Fibroblast of upper back skin (primary cell): Measurements from ENCODE around the gene PRDX1.
"Not testable (repeated sequence)": the region's sequence is repeated elsewhere in the genome, so short reads cannot be mapped to it uniquely, and the experiment has no call there.

Experiments used
- DNase-seq: peaks from one replicate; pipeline ENCODE4 v3.0.0-alpha.2; 2013

Gene PRDX1

DNA sequence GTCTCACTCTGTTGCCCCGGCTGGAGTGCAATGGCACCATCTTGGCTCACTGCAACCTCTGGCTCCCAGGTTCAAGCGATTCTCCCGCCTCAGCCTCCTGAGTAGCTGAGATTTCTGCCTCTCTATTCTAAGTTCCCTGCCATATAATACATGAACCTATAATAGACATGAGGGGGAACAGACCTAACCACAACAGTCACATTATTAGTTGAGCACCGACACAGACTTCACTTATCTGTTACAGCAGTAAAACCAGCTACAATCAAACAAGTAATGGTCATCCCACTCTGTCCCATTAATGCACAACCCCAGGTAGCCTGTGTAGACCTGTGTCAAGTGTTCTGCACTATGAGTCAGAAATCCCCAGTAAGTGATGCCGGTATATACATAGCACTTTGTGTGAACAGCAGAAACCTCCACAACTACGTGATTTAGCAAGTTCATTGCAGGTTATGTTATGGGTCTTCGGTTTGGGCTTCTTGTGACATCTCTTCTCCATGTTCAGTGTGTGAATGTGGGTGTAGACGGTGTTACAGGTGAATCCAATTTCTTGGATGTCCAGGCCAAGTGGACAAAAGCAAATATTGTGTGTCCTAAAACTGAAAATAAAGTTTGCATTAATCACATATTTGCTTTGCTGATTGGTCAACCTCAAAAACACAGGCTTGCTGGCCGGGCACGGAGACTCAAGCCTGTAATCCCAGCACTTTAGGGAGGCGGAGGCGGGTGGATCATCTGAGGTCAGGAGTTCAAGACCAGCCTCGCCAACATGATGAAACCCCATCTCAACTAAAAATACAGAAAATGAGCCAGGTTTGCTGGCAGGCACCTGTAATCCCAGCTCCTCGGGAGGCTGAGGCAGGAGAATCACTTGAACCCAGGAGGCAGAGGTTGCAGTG is 18.0 kb downstream of the PRDX1 start:
- no peak for DNase-seq

DNA sequence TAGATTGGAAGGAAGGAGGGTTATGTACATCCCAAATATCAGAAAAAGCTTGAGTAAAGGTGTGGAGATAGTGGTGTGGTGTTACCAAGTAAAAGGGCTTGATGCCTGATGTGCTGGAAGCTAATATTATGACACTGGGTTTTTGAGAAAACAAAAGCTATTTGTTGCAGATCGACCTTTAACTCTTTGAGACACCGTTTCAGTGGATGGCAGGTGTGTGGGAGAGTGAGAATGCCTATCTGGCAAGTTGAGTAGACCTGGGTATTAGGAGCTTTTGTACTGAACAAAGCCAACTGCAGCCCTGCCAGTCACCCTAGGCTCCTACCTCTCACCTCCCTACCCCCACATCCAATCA is 20.2 kb downstream of the PRDX1 start:
- DNase-seq: no peak

DNA sequence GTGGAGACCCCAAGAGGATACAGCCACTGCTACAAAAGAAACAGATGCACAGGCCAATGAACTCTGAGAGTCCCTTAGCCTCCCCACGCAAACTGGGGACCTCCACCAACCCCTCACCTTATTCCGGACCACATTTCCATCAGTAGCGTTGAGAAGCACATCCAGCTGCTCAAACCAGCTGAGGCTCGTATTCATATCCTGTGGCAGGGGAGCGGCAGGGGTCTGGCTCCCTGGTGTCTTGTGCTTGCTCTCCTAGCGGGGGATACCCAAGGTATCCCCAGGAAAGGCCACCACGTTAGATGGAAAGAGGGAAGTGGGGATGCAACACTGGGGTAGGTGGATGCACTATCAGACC is 22.3 kb downstream of the PRDX1 start:
- DNase-seq: no peak

DNA sequence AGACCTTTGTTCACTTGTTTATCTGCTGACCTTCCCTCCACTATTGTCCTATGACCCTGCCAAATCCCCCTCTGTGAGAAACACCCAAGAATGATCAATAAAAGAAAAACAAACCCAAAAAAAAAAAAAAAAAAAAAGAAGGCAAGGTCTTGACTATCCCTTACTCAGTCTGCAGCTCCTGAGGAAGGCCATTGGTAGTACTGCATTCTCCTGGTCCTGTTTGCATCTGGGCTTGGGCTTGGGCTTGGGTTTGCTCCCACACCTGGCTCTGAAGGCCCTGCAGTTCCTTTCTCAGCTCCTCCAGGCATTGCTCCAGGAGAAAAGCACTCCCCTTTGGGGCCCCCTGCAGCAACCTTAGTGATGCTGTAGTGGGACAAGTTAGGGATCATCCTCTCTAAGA is 23.4 kb downstream of the PRDX1 start:
- DNase-seq: no peak

DNA sequence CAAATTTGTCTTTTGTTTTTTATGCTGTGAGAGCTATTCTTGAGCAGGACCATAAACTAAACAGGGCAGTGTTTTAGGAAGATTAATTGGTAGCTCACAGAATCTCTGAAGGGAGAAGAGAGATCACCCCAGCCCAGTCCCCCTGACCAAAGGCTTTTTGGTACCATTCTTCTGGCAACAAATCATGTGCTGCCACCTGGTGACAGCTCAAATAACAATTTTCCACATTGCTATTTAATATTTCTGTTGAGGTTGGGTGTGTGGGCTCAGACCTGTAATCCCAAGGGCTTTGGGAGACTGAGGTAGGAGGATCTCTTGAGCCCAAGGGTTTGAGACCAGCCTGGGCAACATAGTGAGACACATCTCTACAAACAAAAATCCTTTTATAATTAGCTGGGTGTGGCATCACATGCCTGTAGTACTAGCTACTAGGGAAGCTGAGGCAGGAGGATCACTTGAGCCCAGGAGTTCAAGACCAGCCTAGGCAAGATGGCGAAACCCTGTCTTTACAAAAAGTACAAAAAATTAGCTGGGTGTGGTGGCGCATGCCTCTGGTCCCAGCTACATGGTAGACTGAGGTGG is 28.5 kb downstream of the PRDX1 start:
- DNase-seq: peak; percentile 54

DNA sequence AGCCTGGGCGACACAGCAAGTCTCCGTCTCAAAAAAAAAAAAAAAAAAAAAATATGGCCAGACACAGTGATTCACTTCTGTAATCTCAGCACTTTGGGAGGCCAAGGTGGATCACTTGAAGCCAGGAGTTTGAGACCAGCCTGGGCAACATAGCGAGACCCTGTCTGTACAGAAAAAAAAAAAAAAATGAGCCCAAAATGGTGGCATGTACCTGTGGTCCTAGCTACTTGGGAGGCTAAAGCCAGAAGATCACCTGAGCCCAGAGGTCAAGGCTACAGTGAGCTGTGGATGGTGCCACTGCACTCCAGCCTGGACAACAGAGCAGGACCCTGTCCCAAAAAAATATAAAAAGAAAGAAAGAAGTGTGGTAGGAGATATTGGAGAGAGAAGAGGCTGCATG is 29.0 kb downstream of the PRDX1 start:
- no peak for DNase-seq

DNA sequence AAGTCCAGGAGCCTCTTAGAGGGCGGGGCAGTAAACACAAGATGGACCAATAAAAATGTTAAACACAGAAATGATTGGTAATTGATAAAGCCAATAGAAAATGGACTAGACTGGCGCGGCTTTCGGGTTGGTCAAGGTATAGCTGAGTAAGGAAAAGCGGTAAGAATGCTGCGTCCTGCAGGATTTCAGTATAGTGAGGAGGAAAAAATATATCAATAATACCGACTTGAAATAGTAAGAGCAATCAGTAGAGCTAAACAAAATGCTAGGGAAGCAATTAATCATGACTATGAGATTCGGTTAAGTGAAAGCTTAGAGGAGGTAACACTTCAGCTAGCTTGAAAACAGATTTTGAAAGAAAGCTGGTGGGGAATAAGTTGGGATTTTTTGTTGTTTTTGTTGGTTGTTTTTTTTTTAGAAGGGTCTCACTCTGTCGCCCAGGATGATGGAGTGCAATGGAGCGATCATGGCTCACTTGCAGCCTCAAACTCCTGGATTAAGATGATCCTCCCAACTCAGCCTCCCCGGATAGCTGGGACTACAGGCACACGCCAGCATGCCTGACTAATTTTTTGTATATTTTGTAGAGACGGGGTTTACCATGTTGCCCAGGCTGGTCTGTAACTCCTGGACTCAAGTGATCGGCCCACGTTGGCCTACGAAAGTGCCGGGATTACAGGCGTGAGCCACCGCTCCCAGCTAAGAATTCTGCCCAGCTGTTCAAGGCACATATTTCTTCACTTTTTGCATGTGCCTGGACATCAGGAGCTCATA is 30.0 kb downstream of the PRDX1 start:
- DNase-seq: no peak

DNA sequence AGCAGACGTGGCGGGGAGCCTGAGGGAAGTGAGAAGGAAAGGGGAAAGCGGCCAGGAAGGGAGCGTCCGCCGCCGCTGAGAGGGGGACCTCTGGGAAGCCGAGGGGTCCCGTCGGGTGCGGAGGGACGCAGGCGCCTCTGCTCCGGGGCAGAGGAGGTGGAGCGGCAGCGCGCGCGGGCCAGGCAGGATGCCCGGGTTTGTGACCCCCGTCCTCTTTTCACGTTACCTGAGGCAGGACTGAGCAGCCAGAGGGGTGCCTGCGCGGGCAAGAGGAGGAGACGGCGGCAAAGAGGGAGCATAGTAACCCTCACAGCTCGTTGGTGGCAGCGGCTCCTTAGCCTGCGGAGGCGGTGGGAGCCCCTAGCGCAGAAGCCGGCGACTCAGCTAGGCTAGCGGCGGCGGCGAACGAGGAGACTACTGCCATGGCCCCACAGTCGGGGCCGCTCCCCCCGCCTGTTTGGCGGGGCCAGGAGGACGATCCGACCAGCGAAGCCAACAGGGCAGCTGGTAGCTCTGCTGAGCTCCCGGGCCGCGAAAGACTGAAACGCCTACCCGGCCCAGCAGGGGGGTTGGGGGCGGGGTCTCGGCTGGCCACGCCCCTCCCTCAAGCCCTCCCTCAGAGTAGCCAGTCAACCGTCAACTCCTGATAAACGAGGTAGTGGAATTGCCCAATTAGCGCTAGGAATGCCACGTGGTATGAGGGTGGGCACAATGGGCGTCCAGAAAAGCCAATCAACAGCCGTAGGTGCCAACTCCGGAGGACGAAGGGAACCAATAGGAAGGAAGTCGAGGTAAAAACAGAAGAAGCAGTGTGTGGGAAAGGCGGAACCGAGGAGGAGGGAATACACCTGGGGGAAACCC is 30.8 kb downstream of the PRDX1 start, which contains the start of gene TESK2:
TSS of gene TESK2 (minus strand) at position 538 of the 861 bp plus-strand sequence. CDS start 33,378 bp downstream, outside the sequence.
- peak; percentile 99 for DNase-seq

DNA sequence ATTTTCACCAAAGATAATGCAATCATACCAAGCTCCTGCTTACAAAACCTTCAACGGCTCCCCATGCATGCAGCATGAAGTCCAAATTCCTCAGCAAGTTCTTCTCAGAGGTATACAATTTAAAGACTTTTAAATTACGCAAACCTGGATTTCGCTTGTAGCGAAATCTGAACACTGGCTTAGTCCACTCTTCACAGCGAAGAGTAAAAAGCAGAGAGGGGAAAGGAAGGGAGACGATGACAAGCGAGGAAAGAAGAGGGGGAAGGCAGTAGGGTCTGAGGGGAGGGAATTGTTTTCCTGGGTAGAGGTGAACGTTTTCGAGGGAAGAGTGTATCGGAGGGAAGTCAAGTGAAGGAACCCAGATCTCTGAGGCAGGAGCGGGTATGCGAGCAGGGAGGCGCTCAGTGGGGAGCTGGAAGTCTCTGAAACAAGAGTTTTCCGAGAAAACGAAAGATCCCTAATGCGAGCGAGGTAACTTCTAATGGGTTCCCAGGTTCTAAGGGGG is 31.5 kb downstream of the PRDX1 start:
- no peak for DNase-seq

DNA sequence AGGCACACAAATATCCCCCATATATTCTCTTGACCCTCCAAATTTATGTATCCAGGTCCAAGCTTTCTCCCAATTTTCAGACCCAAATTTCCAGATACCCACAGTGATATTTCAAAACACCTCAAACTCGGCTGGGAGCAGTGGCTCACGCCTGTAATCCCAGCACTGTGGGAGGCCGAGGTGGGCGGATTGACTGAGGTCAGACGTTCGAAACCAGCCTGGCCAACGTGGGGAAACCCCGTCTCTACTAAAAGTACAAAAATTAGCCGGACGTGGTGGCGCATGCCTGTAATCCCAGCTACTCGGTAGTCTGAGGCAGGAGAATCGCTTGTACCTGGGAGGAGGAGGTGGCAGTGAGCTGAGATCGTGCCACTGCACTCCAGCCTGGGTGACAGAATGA is 32.3 kb downstream of the PRDX1 start:
- DNase-seq: not testable (repeated sequence)

DNA sequence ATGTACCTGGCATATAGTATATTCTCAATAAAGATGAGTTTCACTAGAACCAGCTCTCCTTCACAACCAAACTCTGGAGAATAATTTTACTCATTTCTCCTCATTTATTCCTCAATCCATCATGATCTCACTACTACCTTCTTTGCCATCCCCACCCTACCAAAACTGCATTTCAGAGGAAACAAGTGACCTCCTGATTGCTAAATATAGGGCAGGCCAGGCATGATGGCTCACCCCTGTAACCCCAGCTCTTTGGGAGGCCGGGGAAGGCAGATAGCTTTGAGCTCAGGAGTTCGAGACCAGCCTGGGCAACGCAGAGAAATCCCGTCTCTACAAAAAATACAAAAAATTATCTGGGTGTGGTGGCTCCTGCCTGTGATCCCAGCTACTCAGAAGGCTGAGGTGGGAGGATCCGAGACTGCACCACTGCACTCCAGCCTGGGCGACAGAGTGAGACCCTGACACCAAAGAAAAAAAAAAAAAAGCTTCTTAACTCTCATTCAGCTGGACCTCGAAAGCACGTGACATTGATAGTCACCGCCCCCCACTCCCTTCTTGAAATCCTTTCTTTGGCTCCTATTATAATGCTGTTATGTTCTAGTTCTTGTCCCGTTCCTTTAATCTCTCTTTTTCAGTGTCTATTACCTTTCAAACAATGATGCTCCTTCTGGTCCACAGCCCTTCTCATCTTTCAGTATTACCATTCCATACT is 32.9 kb downstream of the PRDX1 start:
- no peak for DNase-seq

DNA sequence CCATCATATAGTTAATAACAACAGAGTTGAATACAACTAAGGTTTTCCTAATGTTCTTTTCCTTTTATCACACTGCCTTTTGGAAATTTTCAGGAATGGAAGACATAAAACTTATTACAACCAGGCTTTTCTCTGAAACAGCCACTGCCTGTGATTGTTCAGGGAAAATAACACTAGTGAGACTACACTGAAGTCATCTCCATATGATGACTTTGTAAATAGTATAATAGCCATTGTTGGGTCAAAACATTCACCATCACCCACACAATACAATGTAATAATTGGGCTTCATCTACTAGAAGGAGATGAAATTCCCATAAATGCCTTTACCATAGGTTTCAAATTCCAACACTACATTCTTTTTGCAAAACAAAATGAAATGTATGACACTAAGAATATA is 35.7 kb downstream of the PRDX1 start:
- DNase-seq: no peak

DNA sequence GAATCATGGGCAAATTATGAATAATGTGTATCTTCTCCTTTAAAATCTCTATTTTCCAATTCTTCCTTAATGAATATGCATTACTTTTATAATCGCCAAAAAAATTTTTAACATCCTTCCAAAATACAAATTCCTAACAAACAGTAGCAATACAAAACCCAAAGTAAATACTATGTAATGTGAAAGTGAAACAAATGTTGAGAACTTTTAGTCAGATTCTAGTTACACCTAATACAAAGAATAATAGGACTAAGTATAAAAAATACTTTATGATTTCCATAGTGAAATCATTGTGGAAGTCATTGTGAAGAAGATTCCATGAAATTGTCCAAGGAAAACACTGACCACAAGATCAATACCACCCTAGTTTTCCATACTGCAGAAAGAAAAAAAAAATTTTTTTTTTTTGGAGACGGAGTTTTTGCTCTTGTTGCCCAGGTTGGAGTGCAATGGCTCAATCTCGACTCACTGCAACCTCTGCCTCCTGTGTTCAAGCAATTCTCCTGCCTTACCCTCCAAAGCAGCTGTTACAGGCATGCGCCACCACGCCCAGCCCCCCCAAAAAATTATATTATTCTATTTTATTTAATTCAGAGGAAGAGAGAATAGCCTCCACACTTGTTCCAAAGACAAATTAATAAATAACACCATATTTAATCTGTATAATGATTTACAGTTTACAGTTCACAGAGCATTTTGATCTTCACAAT is 42.5 kb downstream of the PRDX1 start:
- no peak for DNase-seq

DNA sequence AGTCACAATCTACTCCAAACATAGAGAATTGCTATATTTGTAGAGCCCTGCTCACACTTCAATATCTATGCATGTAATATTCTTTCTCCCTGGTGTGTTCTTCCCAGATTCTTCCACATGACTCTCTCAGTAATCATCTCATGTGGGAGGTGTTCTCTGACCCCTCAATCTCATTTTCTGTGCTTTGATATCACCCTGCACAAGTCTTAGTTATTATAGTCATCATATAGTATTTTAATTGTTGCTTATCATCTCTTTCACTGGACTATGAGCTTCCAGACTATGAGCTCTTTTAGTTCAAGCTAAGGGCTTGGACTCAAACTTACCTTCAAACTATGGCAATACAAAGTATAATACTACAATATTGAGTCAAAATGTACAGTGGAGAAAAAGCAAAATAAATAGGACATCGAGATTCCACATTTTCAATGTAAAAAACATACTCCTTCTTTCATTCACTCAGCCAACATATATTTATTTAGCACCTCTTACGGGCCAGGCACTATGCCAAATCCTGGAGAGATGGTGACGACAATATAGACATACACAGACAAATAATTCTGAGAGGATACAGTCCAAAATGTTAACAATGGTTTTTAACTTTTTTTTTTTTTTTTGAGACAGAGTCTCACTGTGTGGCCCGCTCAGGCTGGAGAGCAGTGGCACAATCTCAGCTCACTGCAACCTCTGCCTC is 43.4 kb downstream of the PRDX1 start:
- DNase-seq: no peak

DNA sequence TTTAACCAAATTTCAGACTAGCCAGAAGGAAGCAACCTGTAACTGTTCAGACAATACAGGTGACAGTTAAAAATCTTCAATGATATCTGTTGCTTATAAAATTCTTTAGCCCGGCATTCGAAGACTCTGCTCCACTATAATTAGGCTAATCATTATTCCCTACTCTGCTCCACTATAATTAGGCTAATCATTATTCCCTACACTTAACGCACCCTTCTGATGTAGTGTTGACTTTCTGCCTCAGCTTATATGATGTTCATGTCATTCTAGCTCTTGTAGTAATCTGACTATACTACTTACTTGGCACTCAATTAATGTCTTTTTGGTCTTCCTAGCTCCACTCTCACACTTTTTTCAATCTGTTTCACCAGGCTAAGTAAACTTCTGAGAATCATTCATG is 44.0 kb downstream of the PRDX1 start:
- no peak for DNase-seq

DNA sequence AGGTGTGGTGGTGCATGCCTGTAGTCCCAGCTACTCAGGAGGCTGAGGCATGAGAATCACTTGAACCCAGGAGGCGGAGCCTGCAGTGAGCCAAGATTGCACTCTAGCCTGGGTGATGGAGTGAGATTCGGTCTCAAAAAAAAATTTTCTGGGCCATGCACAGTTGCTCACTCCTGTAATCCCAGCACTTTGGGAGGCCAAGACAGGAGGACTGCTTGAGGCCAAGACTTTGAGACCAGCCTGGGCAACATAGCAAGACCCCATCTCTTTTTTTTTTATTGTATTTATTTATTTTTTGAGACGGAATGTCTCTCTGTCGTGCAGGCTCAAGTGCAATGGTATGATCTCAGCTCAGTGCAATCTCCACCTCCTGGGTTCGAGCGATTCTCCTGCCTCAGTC is 47.5 kb downstream of the PRDX1 start:
- not testable (repeated sequence) for DNase-seq

DNA sequence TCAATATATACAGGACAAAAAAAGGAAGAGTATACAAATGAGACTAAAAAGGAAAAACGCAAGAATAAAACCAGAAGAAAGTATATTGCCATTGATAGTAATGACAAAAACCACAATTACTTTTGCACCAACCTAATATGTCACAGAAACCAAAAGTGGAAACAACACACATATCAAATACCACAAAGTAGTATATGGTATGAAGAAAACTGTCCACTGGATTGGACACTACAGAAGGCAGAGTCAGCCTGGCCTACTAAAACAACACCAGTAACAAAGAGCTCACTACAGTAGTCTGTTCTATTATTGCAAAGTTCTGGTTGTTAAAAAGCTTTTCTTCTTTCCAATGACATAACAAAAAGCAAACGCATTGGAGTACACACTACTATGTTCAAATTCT is 48.4 kb downstream of the PRDX1 start:
- no peak for DNase-seq

DNA sequence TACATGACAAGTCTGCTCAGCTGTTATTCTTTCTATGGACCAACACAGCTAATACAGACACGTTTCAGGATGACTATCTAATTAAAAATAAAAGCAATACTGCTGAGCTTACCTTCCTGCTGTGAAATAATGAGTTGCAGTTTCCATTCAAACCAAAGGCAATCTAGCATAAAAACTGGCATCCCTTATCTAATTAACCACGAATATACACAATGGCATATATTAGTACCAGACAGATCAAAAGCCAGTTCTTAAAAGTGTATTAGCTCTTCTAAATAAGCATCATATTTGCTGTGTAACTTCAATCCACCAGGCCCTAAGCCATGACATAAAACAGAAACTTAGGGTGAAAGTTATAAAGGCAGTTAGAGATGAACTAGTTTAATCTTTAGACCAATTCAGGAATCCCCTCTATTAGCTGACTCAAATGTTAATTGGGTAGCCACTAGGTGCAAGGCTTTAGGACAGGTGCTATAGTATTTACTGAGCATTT is 51.3 kb downstream of the PRDX1 start:
- no peak for DNase-seq

DNA sequence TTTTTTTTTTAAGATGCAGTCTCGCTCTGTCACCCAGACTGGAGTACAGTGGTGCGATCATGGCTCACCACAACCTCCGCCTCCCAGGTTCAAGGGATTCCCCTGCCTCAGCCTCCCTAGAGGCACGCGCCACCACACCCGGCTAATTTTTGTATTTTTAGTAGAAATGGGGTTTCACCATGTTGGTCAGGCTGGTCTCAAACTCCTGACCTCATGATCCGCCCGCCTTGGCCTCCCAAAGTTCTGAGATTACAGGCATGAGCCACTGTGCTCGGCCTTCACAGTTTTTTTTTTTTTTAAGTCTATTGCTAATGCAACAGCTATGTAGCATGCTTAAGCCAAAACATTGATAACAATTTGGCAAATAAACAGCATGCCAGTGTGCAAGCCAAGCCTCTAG is 54.3 kb downstream of the PRDX1 start:
- not testable (repeated sequence) for DNase-seq

DNA sequence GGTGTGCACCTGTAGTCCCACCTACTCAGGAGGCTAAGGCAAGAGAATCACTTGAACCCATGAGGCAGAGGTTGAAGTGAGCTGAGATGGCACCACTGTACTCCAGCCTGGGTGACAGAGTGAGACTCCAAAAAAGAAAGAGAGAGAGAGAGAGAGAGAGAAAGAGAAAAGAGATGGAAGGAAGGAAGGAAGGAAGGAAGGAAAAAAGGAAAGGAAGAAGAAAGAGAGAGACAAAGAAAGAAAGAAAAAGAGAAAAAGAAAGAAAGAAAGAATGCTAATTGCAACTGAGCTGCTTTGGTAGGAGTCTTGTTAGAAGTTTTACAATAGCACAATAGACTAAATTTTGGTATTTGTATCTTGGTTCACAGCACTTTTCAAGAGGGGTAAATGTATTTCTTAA is 56.4 kb downstream of the PRDX1 start:
- no peak for DNase-seq
